SK-N-SH (cell line): ENCODE results near the gene KIF19. TPM values are rescaled to one million over a fixed set of nuclear protein-coding genes. Genes with fewer than 3 reads are reported as not detected.

Experiments
- CTCF ChIA-PET: fragments of 300-600, 350-600 bp; formaldehyde crosslinking; extraction: SDS; loops from one replicate; lab custom pipeline; 2021; lab: Yijun Ruan, JAX
- POLR2A ChIA-PET: fragments of 350-600 bp; sonication (Branson Sonifier 250); formaldehyde crosslinking; extraction: SDS; loops from one replicate; lab custom pipeline; 2020; ENCODE audit warnings: antibody characterized with exemption, inconsistent platforms; lab: Yijun Ruan, JAX
- DNase-seq: peaks from one replicate; pipeline ENCODE4 v3.0.0; 2012
- H2AFZ ChIP-seq: fragments of 200-600 bp; sonication (generic); 2 replicates; pipeline ENCODE4 v1.8.1; 2016; ENCODE audit warnings: antibody characterized with exemption, mild to moderate bottlenecking, low read depth
- H3F3A ChIP-seq: fragments of 200-600 bp; sonication (generic); replicated peaks from 2 replicates; pipeline ENCODE3; 2016; ENCODE audit warnings: antibody characterized with exemption, mild to moderate bottlenecking; ENCODE audit not compliant: insufficient read depth
- H3K27ac ChIP-seq, 2 experiments: fragments of 200-500 bp in 1 of 2; fragments of 200-600 bp in 1 of 2; sonication (Bioruptor generic) in 1 of 2; sonication (generic), shearing (Covaris generic) in 1 of 2; 2 replicates each; pipeline versions ENCODE4 v1.5.1 to v1.6.1; 2014 to 2016; ENCODE audit warnings: low read depth in 2 of 2, inconsistent platforms in 1 of 2, low read length in 1 of 2, mild to moderate bottlenecking in 1 of 2, mixed read lengths in 1 of 2
- H3K27me3 ChIP-seq: fragments of 200-600 bp; sonication (generic), shearing (Covaris generic); 2 replicates; pipeline ENCODE4 v1.6.1; 2016; ENCODE audit warnings: mixed run types; ENCODE audit not compliant: insufficient read depth
- H3K36me3 ChIP-seq, 2 experiments: fragments of 200-500 bp in 1 of 2; fragments of 200-600 bp in 1 of 2; sonication (Bioruptor generic) in 1 of 2; sonication (generic) in 1 of 2; replicated peaks in 1 of 2; 2 replicates each; pipeline versions ENCODE3 to v1.5.1; 2014 to 2016; ENCODE audit warnings: low read length in 1 of 2, mild to moderate bottlenecking in 1 of 2; ENCODE audit not compliant: insufficient read depth in 2 of 2, control insufficient read depth in 1 of 2
- H3K4me1 ChIP-seq, 2 experiments: fragments of 200-500 bp in 1 of 2; fragments of 200-600 bp in 1 of 2; sonication (Bioruptor generic) in 1 of 2; sonication (generic), shearing (Covaris generic) in 1 of 2; 2 replicates each; pipeline versions ENCODE4 v1.5.1 to v1.6.1; 2014 to 2016; ENCODE audit warnings: low read depth in 1 of 2, low read length in 1 of 2, mixed run types in 1 of 2; ENCODE audit not compliant: insufficient read depth in 2 of 2, control insufficient read depth in 1 of 2
- H3K4me2 ChIP-seq: fragments of 200-600 bp; sonication (generic), shearing (Covaris generic); 2 replicates; pipeline ENCODE4 v1.6.1; 2017; ENCODE audit warnings: mixed run types
- H3K4me3 ChIP-seq, 2 experiments: fragments of 200-500 bp in 1 of 2; fragments of 200-600 bp in 1 of 2; sonication (Bioruptor generic) in 1 of 2; sonication (generic), shearing (Covaris generic) in 1 of 2; 2 replicates each; pipeline versions ENCODE4 v1.5.1 to v1.8.1; 2014 to 2016; ENCODE audit warnings: low read depth in 2 of 2, inconsistent platforms in 1 of 2, low read length in 1 of 2, mild to moderate bottlenecking in 1 of 2, mixed read lengths in 1 of 2, moderate library complexity in 1 of 2
- H3K79me2 ChIP-seq: fragments of 200-600 bp; sonication (generic); 2 replicates; pipeline ENCODE4 v1.8.1; 2017; ENCODE audit warnings: mild to moderate bottlenecking; ENCODE audit not compliant: insufficient read depth
- H3K9ac ChIP-seq: fragments of 200-600 bp; sonication (generic); 2 replicates; pipeline ENCODE4 v1.6.1; 2017; ENCODE audit warnings: mixed run types
- H3K9me2 ChIP-seq: fragments of 200-600 bp; sonication (generic); 2 replicates; pipeline ENCODE4 v1.6.1; 2017; ENCODE audit warnings: mixed run types
- H3K9me3 ChIP-seq: fragments of 200-600 bp; sonication (generic); 2 replicates; pipeline ENCODE4 v1.6.1; 2017; ENCODE audit warnings: mixed run types, mild to moderate bottlenecking, moderate library complexity
- H4K20me1 ChIP-seq: fragments of 200-600 bp; sonication (generic); 2 replicates; pipeline ENCODE4 v1.6.1; 2017; ENCODE audit warnings: mild to moderate bottlenecking, mixed run types; ENCODE audit not compliant: insufficient read depth
- CHD2 ChIP-seq: fragments of 150-350 bp; IDR thresholded peaks from 2 replicates; pipeline ENCODE4 v1.6.1; 2018; ENCODE audit warnings: low read length; ENCODE audit not compliant: partially characterized antibody
- ELF1 ChIP-seq: IDR thresholded peaks from 2 replicates; pipeline ENCODE4 v1.4.0; 2012
- EZH2phosphoT487 ChIP-seq: fragments of 200-600 bp; sonication (generic); IDR thresholded peaks from 2 replicates; pipeline ENCODE4 v1.6.1; 2017; ENCODE audit warnings: low read depth, mixed run types, mild to moderate bottlenecking, antibody characterized with exemption, moderate library complexity, borderline replicate concordance
- FOXJ3 ChIP-seq: sonication (generic); formaldehyde crosslinking; IDR thresholded peaks from 2 replicates; pipeline ENCODE4 v1.5.1; 2020; ENCODE audit warnings: mild to moderate bottlenecking, missing genetic modification reagents
- FOXM1 ChIP-seq: IDR thresholded peaks from 2 replicates; pipeline ENCODE4 v1.4.0; 2012; ENCODE audit warnings: low read depth, mild to moderate bottlenecking
- GABPA ChIP-seq: IDR thresholded peaks from 2 replicates; pipeline ENCODE4 v1.4.0; 2012; ENCODE audit warnings: low read depth, mild to moderate bottlenecking
- GATA2 ChIP-seq: sonication (generic); formaldehyde crosslinking; IDR thresholded peaks from 2 replicates; pipeline ENCODE4 v1.5.0; 2020; ENCODE audit warnings: mild to moderate bottlenecking, missing genetic modification reagents
- JUND ChIP-seq: IDR thresholded peaks from 2 replicates; pipeline ENCODE4 v1.4.0; 2012
- MEF2A ChIP-seq: IDR thresholded peaks from 2 replicates; pipeline ENCODE4 v1.4.0; 2012; ENCODE audit warnings: low read depth, borderline replicate concordance
- NRF1 ChIP-seq: IDR thresholded peaks from 2 replicates; pipeline ENCODE4 v1.6.1; 2012; ENCODE audit warnings: low read depth, mild to moderate bottlenecking, low read length
- POLR2AphosphoS5 ChIP-seq: IDR thresholded peaks from 2 replicates; pipeline ENCODE4 v1.6.1; 2012; ENCODE audit warnings: low read depth, low read length
- RAD21 ChIP-seq: IDR thresholded peaks from 2 replicates; pipeline ENCODE4 v1.6.1; 2012; ENCODE audit warnings: mild to moderate bottlenecking, low read length
- RXRA ChIP-seq: IDR thresholded peaks from 2 replicates; pipeline ENCODE4 v1.4.0; 2012; ENCODE audit warnings: low read depth, mild to moderate bottlenecking, borderline replicate concordance
- SIN3A ChIP-seq: IDR thresholded peaks from 2 replicates; pipeline ENCODE4 v1.6.1; 2012; ENCODE audit warnings: low read depth, mild to moderate bottlenecking, low read length, moderate library complexity, borderline replicate concordance
- SMC3 ChIP-seq: IDR thresholded peaks from 2 replicates; pipeline ENCODE4 v1.6.1; 2012; ENCODE audit warnings: low read depth, low read length, improper control_type of control experiment
- TAF1 ChIP-seq: IDR thresholded peaks from 2 replicates; pipeline ENCODE4 v1.6.1; 2012; ENCODE audit warnings: low read depth, mild to moderate bottlenecking, low read length, moderate library complexity, borderline replicate concordance
- TCF12 ChIP-seq: IDR thresholded peaks from 2 replicates; pipeline ENCODE4 v1.4.0; 2012
- TEAD4 ChIP-seq: IDR thresholded peaks from 2 replicates; pipeline ENCODE4 v1.4.0; 2012; ENCODE audit warnings: mild to moderate bottlenecking, borderline replicate concordance; ENCODE audit not compliant: insufficient read depth
- YY1 ChIP-seq: IDR thresholded peaks from 2 replicates; pipeline ENCODE4 v1.4.0; 2012; ENCODE audit warnings: low read depth, mild to moderate bottlenecking
- WGBS: methylation state at CpG from one replicate; pipeline ENCODE4 v1.1.6; 2017; ENCODE audit warnings: low lambda C conversion rate; 5-methylcytosine and 5-hydroxymethylcytosine counted together
- polyA plus RNA-seq, 3 experiments: library from polyadenylated mRNA; depleted of rRNA; stranded (reverse); fragments of >200 nt; gene quantifications; 2 replicates each; pipeline ENCODE4 v1.2.3, GENCODE V29; 2012
- TF ChIP-seq, protein P1 (sequence below): IDR thresholded peaks from 2 replicates; pipeline ENCODE4 v1.4.0; 2012; ENCODE audit warnings: low read depth
- TF ChIP-seq, protein P2 (sequence below): IDR thresholded peaks from 2 replicates; pipeline ENCODE4 v1.4.0; 2012; ENCODE audit warnings: low read depth, borderline replicate concordance
- TF ChIP-seq, protein P3 (sequence below): fragments of 150-350 bp; IDR thresholded peaks from 2 replicates; pipeline ENCODE4 v1.6.1; 2016; ENCODE audit warnings: mild to moderate bottlenecking, low read depth, low read length

The KIF19 gene
- polyA plus RNA-seq, 1 of the 3 experiments (the other 2 are of a cell fraction): not detected

DNA sequence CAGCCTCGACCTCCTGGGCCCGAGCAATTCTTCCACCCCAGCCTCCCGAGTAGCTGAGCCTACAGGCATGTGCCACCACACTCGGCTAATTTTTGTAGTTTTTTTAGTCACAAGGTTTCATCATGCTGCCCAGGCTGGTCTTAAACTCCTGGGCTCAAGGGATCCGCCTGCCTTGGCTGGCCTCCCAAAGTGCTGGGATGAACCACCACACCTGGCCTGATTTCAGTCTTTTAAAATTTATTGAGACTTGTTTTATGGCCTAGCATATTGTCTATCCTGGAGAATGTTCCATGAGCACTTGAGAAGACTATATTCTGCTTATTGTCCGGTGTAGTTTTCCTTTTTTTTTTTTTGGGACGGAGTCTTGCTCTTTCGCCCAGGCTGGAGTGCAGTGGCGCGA lies 33.5 kb upstream of the KIF19 start:
- no peak overlapping the region for H2AFZ ChIP-seq
- 65% methylated on average over 10 of the region's 10 CpGs for WGBS
- ChIA-PET POLR2A (no interaction called here), CTCF (interaction anchor here (0.6 kb wide), 1 partner anchor 83 kb away, joined by 3 read pairs; no protein-coding TSS in a partner anchor)
- H3K4me2 ChIP-seq: no peak overlapping the region
- no peak overlapping the region for H3K9ac ChIP-seq
- H3K79me2 ChIP-seq: no peaks in the 10 kb centered on the region
- no peaks in the 10 kb centered on the region for H3F3A ChIP-seq
- peaks cover 0 to 3% of the 10 kb centered on the region in 2 experiments; a peak in 1 of 4 replicates for H3K4me1 ChIP-seq
- no peaks in the 10 kb centered on the region for H3K36me3 ChIP-seq
- TF ChIP-seq MEF2A: no peak
- TF ChIP-seq SIN3A: no peak
- TF ChIP-seq YY1: no peak
- no peak for TF ChIP-seq CHD2
- TF ChIP-seq GABPA: no peak
- TF ChIP-seq, protein P1, sequence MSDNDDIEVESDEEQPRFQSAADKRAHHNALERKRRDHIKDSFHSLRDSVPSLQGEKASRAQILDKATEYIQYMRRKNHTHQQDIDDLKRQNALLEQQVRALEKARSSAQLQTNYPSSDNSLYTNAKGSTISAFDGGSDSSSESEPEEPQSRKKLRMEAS: no peak
- no peak for TF ChIP-seq SMC3
- TF ChIP-seq GATA2 (CRISPR knock-in tag): no peak
- TF ChIP-seq JUND: no peak
- TF ChIP-seq TEAD4: no peak
- TF ChIP-seq, protein P2, sequence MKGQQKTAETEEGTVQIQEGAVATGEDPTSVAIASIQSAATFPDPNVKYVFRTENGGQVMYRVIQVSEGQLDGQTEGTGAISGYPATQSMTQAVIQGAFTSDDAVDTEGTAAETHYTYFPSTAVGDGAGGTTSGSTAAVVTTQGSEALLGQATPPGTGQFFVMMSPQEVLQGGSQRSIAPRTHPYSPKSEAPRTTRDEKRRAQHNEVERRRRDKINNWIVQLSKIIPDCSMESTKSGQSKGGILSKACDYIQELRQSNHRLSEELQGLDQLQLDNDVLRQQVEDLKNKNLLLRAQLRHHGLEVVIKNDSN: no peak
- TF ChIP-seq EZH2phosphoT487: no peak
- peaks cover 4% of the 10 kb centered on the region; the same call in 1 of the 2 replicates for H3K9me3 ChIP-seq
- no peak overlapping the region for H3K4me3 ChIP-seq
- H4K20me1 ChIP-seq: no peaks in the 10 kb centered on the region
- H3K27me3 ChIP-seq: no peaks in the 10 kb centered on the region
- H3K9me2 ChIP-seq: no peaks in the 10 kb centered on the region
- DNase-seq: no peak
- H3K27ac ChIP-seq: no peak overlapping the region

DNA sequence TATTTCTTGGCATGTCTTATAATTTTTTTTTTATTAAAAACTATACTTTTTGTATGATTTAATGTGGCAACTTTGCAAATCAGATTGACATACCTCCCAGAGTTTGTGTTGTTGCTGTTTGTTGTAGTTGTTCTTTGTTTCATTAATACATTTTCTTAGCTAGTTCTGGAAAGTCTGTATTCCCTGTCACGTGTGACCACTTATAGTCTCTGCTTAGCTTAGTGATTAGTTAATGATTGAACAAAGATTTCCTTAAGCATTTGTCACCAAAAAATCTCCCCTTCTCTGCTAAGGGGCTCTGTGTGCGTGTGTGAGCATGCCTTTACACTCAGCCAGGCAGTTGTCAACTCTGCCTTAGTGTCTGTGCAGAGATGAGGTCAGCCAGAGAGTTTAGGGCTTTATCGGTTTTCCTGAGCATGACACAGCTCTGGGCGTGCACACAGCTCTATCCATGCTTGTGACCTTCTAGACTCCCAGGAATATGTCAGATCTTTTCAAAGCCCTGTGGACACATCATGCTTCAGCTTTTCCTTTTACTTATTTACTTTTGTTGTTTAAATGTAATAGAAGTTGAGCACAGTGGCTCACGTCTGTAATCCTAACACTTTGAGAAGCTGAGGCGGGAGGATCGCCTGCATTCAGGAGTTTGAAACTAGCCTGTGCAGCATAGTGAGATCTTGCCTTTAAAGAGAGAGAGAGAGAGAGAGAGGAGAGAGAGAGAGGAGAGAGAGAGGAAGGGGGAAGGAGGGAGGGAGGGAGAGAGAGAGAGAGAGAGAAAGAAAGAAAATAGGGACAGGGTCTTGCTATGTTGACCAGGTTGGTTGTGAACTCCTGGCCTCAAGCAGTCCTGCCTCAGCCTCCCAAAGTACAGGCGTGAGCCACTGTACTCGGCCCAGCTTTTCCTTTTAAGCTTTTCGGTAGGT lies 30.1 kb upstream of the KIF19 start:
- H4K20me1 ChIP-seq: no peaks in the 10 kb centered on the region
- H3K4me2 ChIP-seq: no peak overlapping the region
- H3K27me3 ChIP-seq: no peaks in the 10 kb centered on the region
- H3K4me1 ChIP-seq: peaks cover 0 to 3% of the 10 kb centered on the region in 2 experiments; a peak in 1 of 4 replicates
- no peak overlapping the region for H3K4me3 ChIP-seq
- no peak for DNase-seq
- POLR2A ChIA-PET: no interaction called here
- H3K9me3 ChIP-seq: peaks cover 4% of the 10 kb centered on the region; the same call in 1 of the 2 replicates
- H2AFZ ChIP-seq: no peak overlapping the region
- no peak overlapping the region for H3K27ac ChIP-seq
- H3K36me3 ChIP-seq: no peaks in the 10 kb centered on the region
- no peak overlapping the region for H3K9ac ChIP-seq
- no peaks in the 10 kb centered on the region for H3F3A ChIP-seq
- CTCF ChIA-PET: interaction anchor here (0.6 to 7.8 kb wide), 29 partner anchors 10 to 148 kb away, joined by 3 to 93 read pairs (median 5); partner anchors contain the start of genes GPR142 and RPL38
- 55% methylated on average over 10 of the region's 10 CpGs for WGBS
- no peaks in the 10 kb centered on the region for H3K79me2 ChIP-seq
- H3K9me2 ChIP-seq: no peaks in the 10 kb centered on the region
- TF ChIP-seq TEAD4: no peak
- TF ChIP-seq TCF12: no peak
- TF ChIP-seq SMC3: no peak
- no peak for TF ChIP-seq RAD21
- TF ChIP-seq MEF2A: no peak
- no peak for TF ChIP-seq FOXM1
- TF ChIP-seq, protein P3, sequence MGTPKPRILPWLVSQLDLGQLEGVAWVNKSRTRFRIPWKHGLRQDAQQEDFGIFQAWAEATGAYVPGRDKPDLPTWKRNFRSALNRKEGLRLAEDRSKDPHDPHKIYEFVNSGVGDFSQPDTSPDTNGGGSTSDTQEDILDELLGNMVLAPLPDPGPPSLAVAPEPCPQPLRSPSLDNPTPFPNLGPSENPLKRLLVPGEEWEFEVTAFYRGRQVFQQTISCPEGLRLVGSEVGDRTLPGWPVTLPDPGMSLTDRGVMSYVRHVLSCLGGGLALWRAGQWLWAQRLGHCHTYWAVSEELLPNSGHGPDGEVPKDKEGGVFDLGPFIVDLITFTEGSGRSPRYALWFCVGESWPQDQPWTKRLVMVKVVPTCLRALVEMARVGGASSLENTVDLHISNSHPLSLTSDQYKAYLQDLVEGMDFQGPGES: no peak
- no peak for TF ChIP-seq RXRA
- TF ChIP-seq ELF1: no peak
- TF ChIP-seq EZH2phosphoT487: no peak
- TF ChIP-seq, protein P1: no peak
- TF ChIP-seq POLR2AphosphoS5: no peak
- TF ChIP-seq TAF1: no peak
- TF ChIP-seq YY1: no peak
- no peak for TF ChIP-seq FOXJ3
- TF ChIP-seq JUND: no peak
- no peak for TF ChIP-seq NRF1
